Activated B cell treated with CpG ODN at 0.5 μM for 24 hours (primary cell): ENCODE data around the gene TXN. TPM values are rescaled to one million over a fixed set of nuclear protein-coding genes. Genes with fewer than 3 reads are reported as not detected.

Experiments
- ATAC-seq: fragments of 200-7000 bp; cut with Tn5 transposase; one replicate; pipeline ENCODE4 v1.10.0; 2021; ENCODE audit warnings: low read depth, mild to moderate bottlenecking, moderate library complexity
- CTCF ChIA-PET: fragments of 350-600 bp; sonication (Branson Sonifier 250); formaldehyde crosslinking; loops from one replicate; lab custom pipeline; 2021; ENCODE audit warnings: antibody characterized with exemption; lab: Charles Lee
- POLR2A ChIA-PET: fragments of 350-600 bp; sonication (Branson Sonifier 250); formaldehyde crosslinking; loops from one replicate; lab custom pipeline; 2021; ENCODE audit warnings: antibody characterized with exemption; lab: Charles Lee
- DNase-seq: peaks from one replicate; pipeline ENCODE4 v3.0.0; 2022
- H3K27ac Mint-ChIP-seq: one replicate; pipeline ENCODE4 v1.8.0; 2020; ENCODE audit warnings: mixed read lengths
- H3K27me3 Mint-ChIP-seq: one replicate; pipeline ENCODE4 v1.8.0; 2021; ENCODE audit warnings: mixed read lengths
- H3K36me3 Mint-ChIP-seq: one replicate; pipeline ENCODE4 v1.8.0; 2021; ENCODE audit warnings: low read depth, mixed read lengths
- H3K4me1 Mint-ChIP-seq: one replicate; pipeline ENCODE4 v1.8.0; 2021; ENCODE audit warnings: mixed read lengths
- H3K4me3 Mint-ChIP-seq: one replicate; pipeline ENCODE4 v1.8.0; 2020; ENCODE audit warnings: mild to moderate bottlenecking, mixed read lengths
- H3K9me3 Mint-ChIP-seq: one replicate; pipeline ENCODE4 v1.8.0; 2020; ENCODE audit warnings: mixed read lengths
- CTCF ChIP-seq: fragments of 200-600 bp; IDR thresholded peaks from one replicate; pipeline ENCODE4 v1.8.0; 2022; ENCODE audit warnings: antibody characterized with exemption, mild to moderate bottlenecking
- intact Hi-C: fragments of 100-400 bp; cut with micrococcal nuclease; formaldehyde crosslinking; loops from one replicate; pipeline ENCODE4 v1.15.1; 2024
- total RNA-seq: library from RNA; stranded (reverse); gene quantifications from 2 replicates; pipeline ENCODE4 v1.2.3, GENCODE V29; 2022

TXN gene
- total RNA-seq, 1 donor from 2014 or later, result 205 TPM

GRCh38 chr9:110248361-110248760 lies 7.9 kb downstream of the TXN start:
- H3K4me3 Mint-ChIP-seq, result no peak overlapping the region
- intact Hi-C loops, result no loop called here
- DNase-seq (no peak), ATAC-seq (no peak)
- H3K27ac Mint-ChIP-seq, result no peak overlapping the region
- H3K4me1 Mint-ChIP-seq, result peaks cover 10% of the 10 kb centered on the region
- peaks cover 52% of the 10 kb centered on the region for H3K36me3 Mint-ChIP-seq
- TF ChIP-seq CTCF, result no peak
- ChIA-PET POLR2A (no interaction called here), CTCF (no interaction called here)
- no peaks in the 10 kb centered on the region for H3K9me3 Mint-ChIP-seq
- no peaks in the 10 kb centered on the region for H3K27me3 Mint-ChIP-seq

GRCh38 chr9:110246214-110246613 lies 10.1 kb downstream of the TXN start:
- no peak for TF ChIP-seq CTCF
- H3K36me3 Mint-ChIP-seq, result peaks cover 54% of the 10 kb centered on the region
- ChIA-PET POLR2A (no interaction called here), CTCF (no interaction called here)
- H3K4me3 Mint-ChIP-seq, result no peak overlapping the region
- DNase-seq (no peak), ATAC-seq (no peak)
- no peak overlapping the region for H3K27ac Mint-ChIP-seq
- intact Hi-C loops, result no loop called here
- no peaks in the 10 kb centered on the region for H3K27me3 Mint-ChIP-seq
- H3K4me1 Mint-ChIP-seq, result no peaks in the 10 kb centered on the region
- H3K9me3 Mint-ChIP-seq, result no peaks in the 10 kb centered on the region

GRCh38 chr9:110244616-110245015 lies 11.7 kb downstream of the TXN start:
- Mint-ChIP-seq H3K36me3 (peaks cover 43% of the 10 kb centered on the region), H3K9me3 (no peaks in the 10 kb centered on the region), H3K4me3 (no peak overlapping the region), H3K27ac (no peak overlapping the region), H3K4me1 (no peaks in the 10 kb centered on the region), H3K27me3 (no peaks in the 10 kb centered on the region)
- CTCF ChIA-PET, result no interaction called here
- POLR2A ChIA-PET, result no interaction called here
- TF ChIP-seq CTCF, result no peak
- intact Hi-C loops, result no loop called here
- DNase-seq (no peak), ATAC-seq (no peak)

- DNase-seq (no peak), ATAC-seq (no peak)
- Mint-ChIP-seq H3K36me3 (peaks cover 20% of the 10 kb centered on the region), H3K4me1 (no peaks in the 10 kb centered on the region), H3K27ac (no peak overlapping the region), H3K9me3 (no peaks in the 10 kb centered on the region), H3K4me3 (no peak overlapping the region), H3K27me3 (no peaks in the 10 kb centered on the region)
- TF ChIP-seq CTCF, result no peak
- intact Hi-C loops, result no loop called here
- CTCF ChIA-PET, result no interaction called here
- POLR2A ChIA-PET, result interaction anchor here (2.0 kb wide), 1 partner anchor 14 kb away, joined by 7 read pairs; the partner anchor contains the start of gene TXN
Observed at GRCh38 chr9:110241858-110242321, 14.4 kb downstream of the TXN start.

GRCh38 chr9:110241260-110241857 lies 14.9 kb downstream of the TXN start:
- intact Hi-C loops, result no loop called here
- no peak for TF ChIP-seq CTCF
- ChIA-PET POLR2A (interaction anchor here (2.0 kb wide), 1 partner anchor 15 kb away, joined by 7 read pairs; the partner anchor contains the start of gene TXN), CTCF (no interaction called here)
- Mint-ChIP-seq H3K4me1 (no peaks in the 10 kb centered on the region), H3K9me3 (no peaks in the 10 kb centered on the region), H3K4me3 (no peak overlapping the region), H3K27ac (no peak overlapping the region), H3K36me3 (peaks cover 14% of the 10 kb centered on the region), H3K27me3 (no peaks in the 10 kb centered on the region)
- ATAC-seq (no peak), DNase-seq (no peak)
